GM20431 (cell line): ENCODE measurements around the gene NOP56.

ENCODE experiments used
- in situ Hi-C: fragments of 300-500 bp; cut with MseI, MboI; formaldehyde crosslinking; loops from one replicate; pipeline ENCODE4 v1.15.0; 2020; ENCODE audit warnings: low sequenced_read_pairs; ENCODE audit not compliant: unreplicated experiment

Gene NOP56

GRCh38 chr20:2698912-2699311 is 46.5 kb downstream of the NOP56 start:
- in situ Hi-C loops = no loop called here

GRCh38 chr20:2699775-2700413 is 47.5 kb downstream of the NOP56 start:
- in situ Hi-C loops = no loop called here

- in situ Hi-C loops = no loop called here
Observed at GRCh38 chr20:2700913-2701620, 48.6 kb downstream of the NOP56 start.

- in situ Hi-C loops = no loop called here
Observed at GRCh38 chr20:2701671-2702081, 49.2 kb downstream of the NOP56 start.

GRCh38 chr20:2703716-2704475 is 51.5 kb downstream of the NOP56 start:
- in situ Hi-C loops = no loop called here

- in situ Hi-C loops = no loop called here
Observed at GRCh38 chr20:2705931-2706645, 53.7 kb downstream of the NOP56 start.

GRCh38 chr20:2706688-2707352 is 54.4 kb downstream of the NOP56 start:
- in situ Hi-C loops = no loop called here

- in situ Hi-C loops = no loop called here
Observed at GRCh38 chr20:2707353-2708072, 55.1 kb downstream of the NOP56 start.
